Thoracic aorta (tissue), 2 donors: ENCODE results near the gene RAB13. TPM values are rescaled to one million over a fixed set of nuclear protein-coding genes. Genes with fewer than 3 reads are reported as not detected.

Source experiments
- ATAC-seq: fragments of 150-250 bp; one replicate; pipeline ENCODE4 v1.8.0; 2017; ENCODE audit warnings: low read depth; ENCODE audit not compliant: insufficient number of reproducible peaks, low FRiP score
- DNase-seq: peaks from one replicate; pipeline ENCODE4 v3.0.0-alpha.2; 2020; ENCODE audit warnings: low spot score
- H3K27ac ChIP-seq, 2 donors: fragments of 200-600 bp; sonication (generic); 1 replicate in 1 of 2; 2 replicates in 1 of 2; pipeline ENCODE4 v1.5.1; 2016; ENCODE audit warnings: mild to moderate bottlenecking in 2 of 2, moderate library complexity in 2 of 2
- H3K27me3 ChIP-seq: fragments of 200-600 bp; sonication (generic); replicated peaks from 2 replicates; pipeline ENCODE4 v1.6.0; 2016; ENCODE audit warnings: mild to moderate bottlenecking; ENCODE audit not compliant: insufficient read depth
- H3K36me3 ChIP-seq: fragments of 200-600 bp; sonication (generic); one replicate; pipeline ENCODE4 v1.5.1; 2016
- H3K4me1 ChIP-seq, 2 donors: fragments of 200-600 bp; sonication (generic); 1 replicate in 1 of 2; 2 replicates in 1 of 2; pipeline versions ENCODE4 v1.5.1 to v1.6.0; 2016; ENCODE audit warnings: low read depth in 2 of 2, mild to moderate bottlenecking in 1 of 2; ENCODE audit not compliant: control insufficient read depth in 1 of 2
- H3K4me3 ChIP-seq: fragments of 200-600 bp; sonication (generic); 2 replicates; pipeline ENCODE4 v1.5.1; 2016; ENCODE audit warnings: mild to moderate bottlenecking
- H3K9me3 ChIP-seq: fragments of 200-600 bp; sonication (generic); 2 replicates; pipeline ENCODE4 v1.5.1; 2016
- CTCF ChIP-seq: fragments of 200-600 bp; sonication (generic); IDR thresholded peaks from one replicate; pipeline ENCODE4 v1.5.1; 2019; ENCODE audit warnings: antibody characterized with exemption
- total RNA-seq, 2 donors: library from RNA; depleted of rRNA; stranded (reverse); fragments of >200 nt; gene quantifications; one replicate each; pipeline versions ENCODE4 v1.1.0 to v1.2.3, GENCODE V29; 2016

Gene RAB13
- total RNA-seq, 2 donors from 2014 or later = 36.0 to 48.3 TPM

- Histone ChIP-seq H3K9me3 (no peaks in the 10 kb centered on the region), H3K27ac (no peak overlapping the region), H3K4me3 (no peak overlapping the region), H3K4me1 (peaks cover 20 to 23% of the 10 kb centered on the region in 2 donors), H3K27me3 (no peaks in the 10 kb centered on the region), H3K36me3 (peaks cover 52% of the 10 kb centered on the region)
- ATAC-seq (no peak), DNase-seq (no peak)
- no peak for TF ChIP-seq CTCF
Measured at GRCh38 chr1:153953859-153954365, 32.2 kb downstream of the RAB13 start.

- DNase-seq (no peak), ATAC-seq (no peak)
- peaks cover 65% of the 10 kb centered on the region for H3K36me3 ChIP-seq
Measured at GRCh38 chr1:153951801-153952200, 34.3 kb downstream of the RAB13 start.

GRCh38 chr1:153951183-153951582, 35.0 kb downstream of the RAB13 start:
- Histone ChIP-seq H3K36me3 (peaks cover 65% of the 10 kb centered on the region), H3K4me3 (no peak overlapping the region), H3K27me3 (no peaks in the 10 kb centered on the region), H3K27ac (no peak overlapping the region), H3K9me3 (no peaks in the 10 kb centered on the region), H3K4me1 (peaks cover 9 to 14% of the 10 kb centered on the region in 2 donors)
- ATAC-seq (no peak), DNase-seq (no peak)
- no peak for TF ChIP-seq CTCF

More at GRCh38 chr1:153951801-153952200, 34.3 kb downstream of the RAB13 start:
- TF ChIP-seq CTCF = no peak
- H3K4me1 ChIP-seq = peaks cover 14 to 18% of the 10 kb centered on the region in 2 donors
- no peaks in the 10 kb centered on the region for H3K27me3 ChIP-seq
- H3K27ac ChIP-seq = no peak overlapping the region
- H3K4me3 ChIP-seq = no peak overlapping the region
- H3K9me3 ChIP-seq = no peaks in the 10 kb centered on the region

GRCh38 chr1:153946622-153947241, 39.4 kb downstream of the RAB13 start, which contains the start of gene DENND4B:
Gene DENND4B, minus strand, starts transcription at chr1:153946718. Its CDS starts 2,344 bp downstream, at chr1:153944374.
- DNase-seq = peak; percentile 40
- H3K27me3 ChIP-seq = no peaks in the 10 kb centered on the region
- peak; percentile 99 for TF ChIP-seq CTCF
- peak within 1 kb of the TSS; percentile 93 to 95 for H3K27ac ChIP-seq
- peak within 1 kb of the TSS; percentile 94 for H3K4me3 ChIP-seq
- H3K36me3 ChIP-seq = peaks cover 53% of the 10 kb centered on the region
- peaks cover 14 to 24% of the 10 kb centered on the region in 2 donors for H3K4me1 ChIP-seq
- H3K9me3 ChIP-seq = no peaks in the 10 kb centered on the region
- ATAC-seq = peak; percentile 60

GRCh38 chr1:153945795-153946621, 40.1 kb downstream of the RAB13 start:
- H3K27ac ChIP-seq = peak overlapping the region; percentile 93 to 95
- TF ChIP-seq CTCF = no peak
- DNase-seq (peak; percentile 44), ATAC-seq (peak; percentile 53)
- H3K36me3 ChIP-seq = peaks cover 48% of the 10 kb centered on the region
- peak overlapping the region; percentile 94 for H3K4me3 ChIP-seq
- peaks cover 14 to 24% of the 10 kb centered on the region in 2 donors for H3K4me1 ChIP-seq
- H3K9me3 ChIP-seq = no peaks in the 10 kb centered on the region
- H3K27me3 ChIP-seq = no peaks in the 10 kb centered on the region
